Astrocyte (in vitro differentiated cells and primary cell): ENCODE data around the gene MPHOSPH9. TPM values are rescaled to one million over a fixed set of nuclear protein-coding genes. Genes with fewer than 3 reads are reported as not detected.

Experiments
- DNase-seq: peaks from one replicate; pipeline ENCODE4 v3.0.0-alpha.2; 2010; ENCODE audit warnings: low read depth
- FAIRE-seq: peaks from 2 replicates; lab custom pipeline; 2011; peaks lifted over from hg19 to GRCh38; lab: Jason Lieb, UNC
- H2AFZ ChIP-seq: 2 replicates; pipeline ENCODE4 v1.6.0; 2012; ENCODE audit warnings: low read depth, low read length, inconsistent platforms
- H3K27ac ChIP-seq: 2 replicates; pipeline ENCODE4 v1.5.1; 2011; ENCODE audit warnings: low read depth, low read length, inconsistent platforms
- H3K27me3 ChIP-seq: 2 replicates; pipeline ENCODE4 v1.6.0; 2011; ENCODE audit warnings: low read length, inconsistent platforms; ENCODE audit not compliant: insufficient read depth
- H3K36me3 ChIP-seq: 2 replicates; pipeline ENCODE4 v1.5.1; 2011; ENCODE audit warnings: low read length, inconsistent platforms; ENCODE audit not compliant: insufficient read depth
- H3K4me1 ChIP-seq: 2 replicates; pipeline ENCODE4 v1.5.1; 2011; ENCODE audit warnings: low read length, inconsistent platforms; ENCODE audit not compliant: insufficient read depth
- H3K4me2 ChIP-seq: 2 replicates; pipeline ENCODE4 v1.6.0; 2012; ENCODE audit warnings: low read length, inconsistent platforms
- H3K4me3 ChIP-seq: 2 replicates; pipeline ENCODE4 v1.5.1; 2011; ENCODE audit warnings: low read depth, mild to moderate bottlenecking, low read length, inconsistent platforms; ENCODE audit not compliant: insufficient read depth
- H3K79me2 ChIP-seq: 2 replicates; pipeline ENCODE4 v1.6.0; 2012; ENCODE audit warnings: mild to moderate bottlenecking, low read length, inconsistent platforms; ENCODE audit not compliant: insufficient read depth
- H3K9ac ChIP-seq: 2 replicates; pipeline ENCODE4 v1.6.0; 2012; ENCODE audit warnings: mild to moderate bottlenecking, low read length, inconsistent platforms
- H3K9me3 ChIP-seq: 2 replicates; pipeline ENCODE4 v1.5.1; 2012; ENCODE audit warnings: low read depth, mild to moderate bottlenecking, low read length, inconsistent platforms; ENCODE audit not compliant: insufficient read depth
- H4K20me1 ChIP-seq: 2 replicates; pipeline ENCODE4 v1.6.0; 2012; ENCODE audit warnings: low read length, inconsistent platforms; ENCODE audit not compliant: insufficient read depth
- H3K27ac Mint-ChIP-seq: one replicate; pipeline ENCODE4 v1.8.0; 2021; ENCODE audit warnings: mild to moderate bottlenecking, mixed read lengths; ENCODE audit not compliant: unreplicated experiment
- H3K27me3 Mint-ChIP-seq: one replicate; pipeline ENCODE4 v1.8.0; 2021; ENCODE audit warnings: low read depth, mixed read lengths; ENCODE audit not compliant: unreplicated experiment
- H3K36me3 Mint-ChIP-seq: one replicate; pipeline ENCODE4 v1.8.0; 2021; ENCODE audit warnings: low read depth, mixed read lengths; ENCODE audit not compliant: unreplicated experiment
- H3K4me1 Mint-ChIP-seq: one replicate; pipeline ENCODE4 v1.8.0; 2021; ENCODE audit warnings: low read depth, mixed read lengths; ENCODE audit not compliant: unreplicated experiment
- H3K4me3 Mint-ChIP-seq: one replicate; pipeline ENCODE4 v1.8.0; 2021; ENCODE audit warnings: mild to moderate bottlenecking, moderate library complexity, mixed read lengths; ENCODE audit not compliant: unreplicated experiment
- H3K9me3 Mint-ChIP-seq: one replicate; pipeline ENCODE4 v1.8.0; 2021; ENCODE audit warnings: mild to moderate bottlenecking, mixed read lengths; ENCODE audit not compliant: unreplicated experiment
- CTCF ChIP-seq: IDR thresholded peaks from 2 replicates; pipeline ENCODE4 v1.5.1; 2011; ENCODE audit warnings: low read depth, mild to moderate bottlenecking, inconsistent platforms, low read length, moderate library complexity; ENCODE audit not compliant: insufficient read depth
- EZH2 ChIP-seq: IDR thresholded peaks from 2 replicates; pipeline ENCODE4 v1.6.1; 2012; ENCODE audit warnings: mild to moderate bottlenecking, low read length, inconsistent platforms; ENCODE audit not compliant: insufficient read depth
- total RNA-seq: library from RNA; stranded (reverse); gene quantifications from 2 replicates; pipeline ENCODE4 v1.2.1, GENCODE V29; 2021

Gene MPHOSPH9
- total RNA-seq, 1 donor from 2014 or later, result 24.9 TPM

DNA sequence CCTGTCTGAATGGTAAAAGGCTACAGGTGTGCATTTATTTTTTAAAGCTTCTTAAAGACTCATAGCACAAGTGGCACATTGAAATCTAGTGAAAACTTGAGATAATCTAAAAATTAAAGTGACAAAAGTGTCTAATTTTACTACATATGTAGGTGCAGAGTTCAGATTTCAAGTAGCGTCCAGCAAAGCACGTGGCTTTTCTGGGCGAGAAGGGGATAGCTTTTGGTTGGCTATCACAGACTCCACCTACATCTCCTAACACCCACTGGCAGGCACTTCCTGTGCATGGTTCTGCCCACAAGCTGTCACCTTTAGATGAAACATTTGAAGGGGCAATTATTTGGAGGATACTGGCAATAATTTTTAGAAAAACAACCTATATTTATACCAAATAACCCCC lies 80.1 kb downstream of the MPHOSPH9 start:
- Mint-ChIP-seq H3K36me3 (peaks cover 6% of the 10 kb centered on the region), H3K27ac (no peak overlapping the region), H3K4me1 (peaks cover 11% of the 10 kb centered on the region), H3K9me3 (no peaks in the 10 kb centered on the region), H3K27me3 (peaks cover 2% of the 10 kb centered on the region), H3K4me3 (no peak overlapping the region)
- no peak overlapping the region for H3K27ac ChIP-seq
- H3K9me3 ChIP-seq, result no peaks in the 10 kb centered on the region
- no peak overlapping the region for H3K9ac ChIP-seq
- DNase-seq (no peak), FAIRE-seq (no peak)
- peaks cover 6% of the 10 kb centered on the region for H3K79me2 ChIP-seq
- H4K20me1 ChIP-seq, result peaks cover 15% of the 10 kb centered on the region
- H3K36me3 ChIP-seq, result no peaks in the 10 kb centered on the region
- peaks cover 16% of the 10 kb centered on the region for H3K4me1 ChIP-seq
- no peak overlapping the region for H3K4me2 ChIP-seq
- no peaks in the 10 kb centered on the region for H3K27me3 ChIP-seq
- TF ChIP-seq EZH2 (no peak), CTCF (no peak)
- H3K4me3 ChIP-seq, result no peak overlapping the region
- no peak overlapping the region for H2AFZ ChIP-seq

- FAIRE-seq (no peak), DNase-seq (no peak)
- Histone ChIP-seq H2AFZ (peak overlapping the region; percentile 61), H3K4me1 (peaks cover 16% of the 10 kb centered on the region), H3K27ac (no peak overlapping the region), H3K79me2 (peaks cover 6% of the 10 kb centered on the region), H3K9me3 (no peaks in the 10 kb centered on the region), H3K27me3 (no peaks in the 10 kb centered on the region), H3K4me3 (peak overlapping the region; percentile 63), H3K36me3 (no peaks in the 10 kb centered on the region), H3K9ac (peak overlapping the region; percentile 78), H3K4me2 (peak overlapping the region; percentile 92), H4K20me1 (peaks cover 15% of the 10 kb centered on the region)
- H3K36me3 Mint-ChIP-seq, result peaks cover 6% of the 10 kb centered on the region
- H3K4me3 Mint-ChIP-seq, result peak overlapping the region; percentile 85
- H3K27me3 Mint-ChIP-seq, result peaks cover 2% of the 10 kb centered on the region
- peak overlapping the region; percentile 47 for H3K27ac Mint-ChIP-seq
- no peaks in the 10 kb centered on the region for H3K9me3 Mint-ChIP-seq
- peaks cover 11% of the 10 kb centered on the region for H3K4me1 Mint-ChIP-seq
- TF ChIP-seq CTCF, result no peak
- TF ChIP-seq EZH2, result no peak
These were observed 81.2 kb downstream of the MPHOSPH9 start for GRCh38 chr12:123151457-123152454.
